NK-92 (cell line): ENCODE data around the gene EMID1.

Experiments
- DNase-seq: peaks from one replicate; lab custom pipeline; 2025; ENCODE audit not compliant: unreplicated experiment; lab: John Stamatoyannopoulos, UW

EMID1 gene

DNA sequence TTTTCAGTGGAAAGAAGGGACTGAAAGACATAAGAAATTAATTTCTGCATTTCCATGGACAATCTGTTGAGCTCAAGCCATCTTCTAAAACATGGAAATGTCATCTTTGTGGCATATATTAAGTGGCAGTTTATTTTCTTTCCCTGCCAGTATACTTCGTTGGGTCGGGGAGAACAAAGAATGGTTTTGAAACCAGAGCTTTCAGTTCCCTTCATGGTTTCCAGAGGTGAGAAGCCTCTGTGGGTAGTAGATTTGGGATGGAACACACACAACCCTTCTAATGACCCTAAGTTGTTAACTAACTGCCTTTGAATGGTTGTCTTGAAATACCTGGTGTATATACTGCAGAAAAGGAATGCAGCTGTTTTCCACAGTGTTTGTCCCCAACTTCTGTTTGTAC, 83.1 kb downstream of the EMID1 start:
- no peak for DNase-seq

DNA sequence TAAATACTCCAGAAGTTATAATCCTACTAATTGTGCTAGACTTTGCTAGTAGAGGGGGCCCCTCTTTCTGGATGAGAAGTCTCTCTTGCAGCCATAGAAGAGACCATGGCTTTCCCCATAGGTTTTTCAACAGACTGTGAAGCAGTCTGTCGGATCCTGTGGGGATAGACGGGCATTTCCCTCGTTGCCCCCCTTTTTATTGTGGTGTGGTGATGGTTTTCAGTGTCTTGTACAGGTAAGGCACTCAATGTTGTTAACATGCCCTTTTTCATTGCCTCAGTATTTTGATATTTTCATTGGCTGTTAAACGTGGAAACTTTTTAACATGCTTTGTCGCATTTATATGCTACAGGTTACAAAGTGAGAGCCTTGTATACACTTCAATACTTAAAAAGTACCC, 84.4 kb downstream of the EMID1 start:
- no peak for DNase-seq

DNA sequence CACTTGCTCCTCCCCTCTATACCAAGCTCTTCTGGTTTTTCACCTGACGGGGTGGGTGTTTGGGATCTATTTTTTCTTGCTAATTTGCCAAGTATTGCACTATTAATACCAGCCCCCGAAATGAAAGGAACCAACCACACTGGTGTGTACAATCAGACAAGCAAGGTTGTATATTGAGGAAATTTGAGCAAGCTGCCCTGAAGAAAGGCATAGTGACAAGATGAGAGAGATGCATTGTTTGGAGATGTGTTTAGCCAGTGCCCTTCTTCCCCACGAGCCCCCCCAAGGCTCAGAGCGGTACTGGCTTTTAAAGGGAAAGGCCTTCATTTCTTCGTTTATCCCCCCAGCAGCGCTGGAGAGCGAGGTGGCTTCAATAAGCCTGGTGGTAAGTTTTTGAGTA, 85.5 kb downstream of the EMID1 start:
- no peak for DNase-seq

DNA sequence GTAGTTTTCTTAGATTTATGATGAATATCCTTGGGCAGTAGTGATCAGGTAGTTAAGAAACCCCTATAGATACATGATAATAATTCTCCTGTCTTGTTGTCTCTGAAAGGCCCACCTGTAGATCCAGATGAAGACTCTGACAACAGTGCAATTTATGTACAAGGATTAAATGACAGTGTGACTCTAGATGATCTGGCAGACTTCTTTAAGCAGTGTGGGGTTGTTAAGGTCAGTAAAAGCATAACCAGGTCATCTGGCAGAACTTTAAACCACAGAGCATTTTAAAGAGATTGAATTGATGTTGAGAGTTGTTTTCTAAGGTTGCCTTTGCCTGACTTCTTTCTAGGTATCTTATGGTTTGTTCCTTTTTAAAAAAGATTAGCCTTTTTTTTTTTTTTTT, 86.7 kb downstream of the EMID1 start:
- DNase-seq, result no peak

DNA sequence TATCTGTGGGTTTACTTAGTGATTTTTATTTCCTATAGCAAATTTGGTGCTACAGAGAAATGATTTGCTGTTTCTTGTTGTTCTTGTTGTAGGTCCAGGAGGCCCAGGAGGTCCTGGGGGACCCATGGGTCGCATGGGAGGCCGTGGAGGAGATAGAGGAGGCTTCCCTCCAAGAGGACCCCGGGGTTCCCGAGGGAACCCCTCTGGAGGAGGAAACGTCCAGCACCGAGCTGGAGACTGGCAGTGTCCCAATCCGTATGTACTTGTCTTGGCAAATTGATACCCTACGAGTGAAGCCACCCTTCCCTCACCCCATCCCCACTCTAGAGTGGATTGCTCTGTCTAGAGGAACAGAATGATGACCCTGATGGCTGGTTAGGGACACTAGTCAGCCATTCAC, 92.9 kb downstream of the EMID1 start:
- DNase-seq, result no peak

DNA sequence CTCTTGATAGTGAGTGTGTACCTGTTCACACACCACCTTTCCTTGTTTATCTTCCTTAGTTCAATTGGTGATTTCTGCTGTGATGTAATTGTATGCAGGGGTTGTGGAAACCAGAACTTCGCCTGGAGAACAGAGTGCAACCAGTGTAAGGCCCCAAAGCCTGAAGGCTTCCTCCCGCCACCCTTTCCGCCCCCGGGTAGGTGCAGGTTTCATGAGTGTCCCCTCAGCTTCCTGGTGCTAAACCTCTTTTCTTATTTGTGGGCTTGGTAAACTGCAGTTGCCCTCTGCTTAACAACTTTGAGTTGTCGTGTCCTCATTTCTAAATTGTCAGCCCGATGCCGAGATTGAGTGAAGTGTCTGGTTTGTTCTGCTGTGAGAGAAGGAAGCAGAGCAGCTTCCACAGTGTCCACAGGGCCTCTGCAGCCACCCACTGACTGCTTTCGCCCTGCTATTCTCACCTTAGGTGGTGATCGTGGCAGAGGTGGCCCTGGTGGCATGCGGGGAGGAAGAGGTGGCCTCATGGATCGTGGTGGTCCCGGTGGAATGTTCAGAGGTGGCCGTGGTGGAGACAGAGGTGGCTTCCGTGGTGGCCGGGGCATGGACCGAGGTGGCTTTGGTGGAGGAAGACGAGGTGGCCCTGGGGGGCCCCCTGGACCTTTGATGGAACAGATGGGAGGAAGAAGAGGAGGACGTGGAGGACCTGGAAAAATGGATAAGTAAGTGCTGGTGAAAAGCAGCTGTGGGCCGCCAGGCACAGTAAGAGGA, 93.6 kb downstream of the EMID1 start:
- no peak for DNase-seq

DNA sequence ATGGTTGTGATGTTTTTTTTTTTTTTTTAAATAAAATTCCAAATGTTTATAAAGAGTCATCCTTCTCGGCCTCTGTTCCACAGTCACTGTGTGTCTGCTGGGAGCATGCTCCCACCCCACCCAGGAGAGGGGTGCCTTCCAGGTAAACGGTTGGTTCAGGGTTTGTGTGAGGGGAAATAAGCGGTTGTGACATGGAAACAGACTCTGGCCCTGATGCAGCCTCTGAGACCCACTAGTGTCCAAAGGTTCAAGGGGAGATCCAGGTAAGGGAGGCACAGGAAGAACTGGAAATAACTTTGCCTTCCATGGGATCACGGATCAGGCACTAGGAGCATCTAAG, 94.7 kb downstream of the EMID1 start:
- DNase-seq, result no peak

DNA sequence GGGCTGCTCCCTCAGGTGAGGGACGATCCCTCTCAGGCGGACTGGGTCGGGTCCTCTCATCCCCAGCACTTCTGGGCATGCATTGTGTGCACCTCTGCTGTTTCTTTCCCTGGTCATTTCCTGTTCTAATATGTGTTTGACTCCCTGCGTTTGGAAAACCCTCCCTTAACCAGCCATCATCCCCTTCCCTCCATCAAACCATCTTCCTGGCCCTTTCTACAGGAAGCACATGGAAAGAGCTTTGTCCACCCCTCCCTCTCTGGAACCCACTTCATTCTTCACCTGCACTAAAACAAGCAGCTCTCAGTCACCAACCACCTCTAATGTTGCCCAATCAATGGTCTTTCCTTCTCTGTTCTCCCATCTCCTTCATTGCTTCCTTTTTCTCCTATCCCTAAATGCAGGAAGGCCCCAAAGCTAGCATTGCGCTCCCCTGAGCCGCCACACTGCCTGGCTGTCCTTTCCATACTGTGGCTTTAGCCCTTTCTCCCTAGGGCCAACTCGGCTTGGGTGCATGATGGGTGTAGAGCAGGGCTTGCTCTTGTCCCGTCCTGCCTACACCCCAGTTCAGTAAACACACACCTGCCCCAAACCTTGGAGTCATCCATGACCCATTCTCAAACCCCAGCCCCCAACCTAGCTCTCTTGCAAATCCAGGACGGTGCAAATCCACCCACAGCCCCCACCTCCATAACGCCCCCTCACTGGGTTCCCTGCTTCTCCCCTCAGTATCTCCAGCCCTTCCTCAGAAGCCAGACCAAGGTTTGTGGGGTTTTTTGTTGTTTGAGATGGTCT, 95.3 kb downstream of the EMID1 start:
- no peak for DNase-seq

DNA sequence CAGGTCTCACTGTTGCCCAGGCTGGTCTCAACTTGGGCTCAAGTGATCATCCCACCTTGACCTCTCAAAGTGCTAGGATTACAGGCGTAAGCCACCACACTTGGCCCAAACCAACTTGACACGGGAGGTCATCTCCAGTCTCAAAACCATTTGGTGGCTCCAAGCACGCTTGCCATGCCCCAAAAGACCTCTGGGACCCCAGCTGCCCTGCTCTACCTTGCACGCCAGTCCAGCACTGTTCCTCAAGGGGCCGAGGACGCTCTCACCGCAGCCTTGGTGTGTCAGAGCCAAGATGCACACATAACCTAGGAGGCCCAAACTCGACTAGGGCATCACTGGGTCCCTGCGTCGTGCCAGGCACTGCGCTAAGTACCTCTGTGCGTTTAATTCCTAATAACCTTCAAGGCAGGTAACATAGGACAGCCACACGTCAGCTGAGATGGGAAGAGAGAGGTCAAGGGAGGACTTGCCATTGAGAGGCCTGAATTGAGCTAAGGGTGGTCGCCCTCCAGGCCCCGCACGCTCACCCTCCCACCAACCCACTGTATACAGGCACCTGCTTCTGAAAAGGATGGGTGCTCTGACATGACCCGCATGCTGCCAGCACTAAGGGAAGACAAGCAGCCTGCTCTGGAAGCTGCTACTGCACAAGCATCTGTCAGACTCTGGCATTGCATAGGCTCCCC, 96.2 kb downstream of the EMID1 start:
- no peak for DNase-seq

DNA sequence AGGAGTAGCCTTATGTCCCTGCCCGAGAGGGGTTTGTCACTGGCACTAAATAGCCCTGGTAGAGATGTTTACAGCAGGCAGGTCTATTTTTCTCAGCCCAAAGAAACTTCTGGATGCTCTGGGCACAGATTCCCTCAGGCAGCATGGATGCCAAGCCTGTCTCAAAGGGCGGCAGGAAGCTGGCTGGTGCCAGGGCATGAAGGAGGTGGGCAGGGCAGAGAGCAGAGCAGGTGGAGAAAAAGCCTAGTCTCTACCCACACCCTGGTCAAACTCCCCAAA, 96.6 kb downstream of the EMID1 start:
- no peak for DNase-seq

DNA sequence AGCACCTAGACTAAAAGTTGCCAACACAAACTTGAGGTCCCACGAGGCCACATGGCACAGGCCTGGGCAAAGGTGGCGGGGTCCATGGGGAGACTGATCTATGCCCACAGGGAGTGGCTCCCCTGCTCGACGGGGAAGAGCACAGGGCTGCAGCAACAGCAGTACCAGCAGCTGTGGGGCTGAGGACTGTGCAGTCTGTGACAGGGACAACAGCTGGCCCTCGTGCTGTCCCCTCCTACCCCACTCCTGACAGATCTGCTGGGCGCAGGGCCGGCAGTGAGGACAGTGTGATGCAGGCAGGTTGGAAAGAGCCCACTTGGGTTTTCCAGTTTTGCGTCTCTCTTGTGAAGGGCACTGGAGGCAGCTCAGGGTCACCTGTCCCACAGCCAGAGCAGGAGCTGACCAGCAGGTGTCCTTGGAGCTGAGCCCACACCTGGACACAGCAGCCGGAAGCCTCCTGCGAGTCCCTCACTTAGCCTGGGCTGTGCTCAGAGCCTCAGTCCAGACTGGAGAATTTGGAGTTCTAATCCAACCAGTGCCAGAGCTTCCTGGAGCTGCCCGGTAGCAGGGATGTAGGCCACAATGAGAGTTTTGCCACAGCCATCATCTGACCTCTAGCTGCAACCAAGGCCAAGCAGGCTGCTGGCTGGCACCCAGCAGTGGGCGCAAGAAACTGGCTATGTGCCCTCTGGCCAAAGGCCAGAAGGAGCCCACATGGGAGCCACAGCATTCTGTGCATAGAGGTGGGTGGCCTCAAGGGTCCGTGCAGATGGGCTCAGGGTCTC, 97.2 kb downstream of the EMID1 start:
- DNase-seq, result no peak

DNA sequence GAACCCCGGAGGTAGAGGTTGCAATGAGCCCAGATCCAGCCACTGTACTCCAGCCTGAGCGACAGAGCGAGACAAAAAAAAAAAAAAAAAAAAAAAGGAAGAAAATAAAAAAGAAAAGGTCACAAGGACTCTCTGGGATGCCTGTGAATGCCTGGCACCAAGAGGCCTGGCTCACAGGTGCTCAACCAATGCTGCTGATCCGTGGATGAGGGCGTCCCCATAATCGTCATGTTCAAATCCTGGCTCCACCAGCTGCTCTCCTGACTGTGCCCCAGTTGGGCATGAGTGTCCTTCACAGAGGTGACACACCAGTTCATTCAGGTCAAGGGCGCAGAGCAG, 100.1 kb downstream of the EMID1 start:
- no peak for DNase-seq

DNA sequence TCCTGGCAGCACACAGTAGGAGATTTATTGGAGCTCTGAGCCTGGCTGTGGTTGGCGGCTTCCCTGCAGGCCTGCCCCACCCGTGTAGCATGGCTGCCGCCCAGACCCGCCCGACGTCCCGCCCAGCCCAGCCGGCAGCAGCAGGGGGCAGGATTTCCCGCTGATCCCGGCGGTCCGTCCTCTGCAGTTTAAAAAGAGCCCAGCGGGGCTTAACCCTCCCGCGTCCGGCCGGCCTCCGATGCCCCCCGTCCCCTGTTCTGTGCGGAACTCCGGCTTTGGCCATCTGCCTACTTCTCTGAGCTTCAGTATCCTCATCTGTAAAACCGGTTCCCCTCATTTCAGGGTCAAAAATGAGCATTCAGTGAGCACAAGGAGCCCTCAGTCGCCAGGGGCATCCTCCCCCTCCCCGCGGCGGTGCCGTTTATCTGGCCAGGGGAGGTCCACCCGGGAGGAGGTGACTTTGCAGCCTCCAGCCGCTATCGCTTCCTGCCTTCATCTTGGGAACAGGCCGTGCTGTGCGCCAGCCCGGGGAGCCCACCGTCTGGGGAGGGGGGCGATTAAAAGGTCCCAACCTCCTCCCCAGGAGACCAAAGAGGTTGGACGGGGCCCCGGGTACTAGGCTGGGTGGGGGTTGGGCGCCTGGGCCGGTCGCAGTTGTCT, 100.6 kb downstream of the EMID1 start, which contains the start of gene GAS2L1:
TSS of gene GAS2L1 (plus strand) at position 476 of the 660 bp plus-strand sequence. CDS start 1,456 bp downstream, outside the sequence.
- DNase-seq, result no peak

DNA sequence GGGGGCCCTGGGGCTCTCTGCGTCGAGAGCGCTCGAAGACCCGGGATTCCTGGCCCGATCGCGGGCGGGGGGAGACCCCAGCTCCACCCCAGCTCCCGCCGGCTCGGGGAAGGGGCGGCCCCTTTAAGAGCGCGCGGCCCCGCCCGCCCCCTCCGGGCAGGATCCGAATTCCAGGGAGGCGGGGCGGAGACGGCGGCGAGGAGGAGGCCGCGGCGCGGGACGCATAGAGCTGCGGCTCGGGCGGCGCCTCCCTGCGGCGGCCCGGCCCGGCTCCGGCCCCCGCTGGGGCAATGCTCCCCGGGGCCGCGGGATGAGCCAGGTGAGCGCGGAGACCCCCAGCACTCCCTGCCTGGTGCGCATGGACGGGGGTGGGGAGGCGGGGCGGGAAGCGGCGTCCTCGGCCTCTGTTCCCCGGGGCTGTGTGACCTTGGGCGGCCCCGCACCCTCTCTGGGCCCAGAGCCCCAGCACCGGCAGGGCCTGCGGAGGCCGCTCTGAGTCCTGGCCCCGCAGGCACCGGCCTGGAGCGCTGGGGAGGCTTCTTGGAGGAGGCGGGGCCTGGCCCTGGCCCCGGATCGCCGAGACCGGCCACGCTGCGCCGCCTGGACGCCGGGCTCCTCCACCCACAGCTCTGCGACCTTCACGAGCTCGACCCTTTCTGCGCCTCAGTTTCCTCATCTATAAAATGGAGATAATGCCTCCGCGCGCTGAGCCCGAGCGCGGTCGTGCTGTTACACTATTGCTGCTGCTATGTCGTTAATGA, 101.3 kb downstream of the EMID1 start:
- DNase-seq, result no peak

DNA sequence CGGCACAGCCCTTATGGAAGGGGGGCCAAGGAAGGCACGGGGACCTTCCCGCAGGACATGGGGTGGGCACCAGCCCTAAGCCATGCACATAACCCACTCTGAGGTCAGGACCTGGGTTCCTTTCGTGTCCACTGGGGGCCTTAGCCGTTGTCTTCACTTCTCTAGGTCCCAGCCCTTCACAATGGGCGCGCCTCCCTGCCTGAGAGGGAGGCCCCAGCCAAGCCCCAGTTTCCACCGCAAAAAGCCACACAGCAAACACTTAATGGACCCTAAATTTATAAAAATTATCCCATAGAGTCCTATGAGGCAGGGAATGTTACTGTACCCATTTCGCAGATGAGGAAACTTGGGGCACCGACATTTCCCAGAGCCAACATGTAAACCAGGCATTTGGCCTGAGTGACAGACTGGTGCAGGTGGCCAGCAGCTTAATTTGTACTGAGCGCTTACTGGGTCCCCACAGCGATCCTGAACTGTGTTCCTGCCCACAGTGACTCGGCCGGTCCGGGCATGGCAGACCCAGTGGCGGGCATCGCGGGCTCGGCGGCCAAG, 102.0 kb downstream of the EMID1 start:
- DNase-seq, result no peak

DNA sequence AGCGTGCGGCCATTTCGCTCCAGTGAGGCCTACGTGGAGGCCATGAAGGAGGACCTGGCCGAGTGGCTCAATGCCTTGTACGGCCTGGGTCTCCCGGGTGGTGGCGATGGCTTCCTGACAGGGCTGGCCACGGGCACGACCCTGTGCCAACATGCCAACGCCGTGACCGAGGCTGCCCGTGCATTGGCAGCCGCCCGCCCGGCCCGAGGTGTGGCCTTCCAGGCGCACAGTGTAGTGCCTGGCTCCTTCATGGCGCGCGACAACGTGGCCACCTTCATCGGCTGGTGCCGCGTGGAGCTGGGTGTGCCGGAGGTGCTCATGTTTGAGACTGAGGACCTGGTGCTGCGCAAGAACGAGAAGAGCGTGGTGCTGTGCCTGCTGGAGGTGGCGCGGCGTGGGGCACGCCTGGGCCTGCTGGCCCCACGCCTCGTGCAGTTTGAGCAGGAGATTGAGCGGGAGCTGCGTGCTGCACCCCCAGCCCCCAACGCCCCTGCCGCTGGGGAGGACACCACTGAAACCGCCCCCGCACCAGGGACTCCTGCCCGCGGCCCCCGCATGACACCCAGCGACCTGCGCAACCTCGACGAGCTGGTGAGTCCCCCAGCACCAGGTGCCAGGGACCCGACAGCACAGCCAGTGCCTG, 102.6 kb downstream of the EMID1 start:
- DNase-seq, result no peak

DNA sequence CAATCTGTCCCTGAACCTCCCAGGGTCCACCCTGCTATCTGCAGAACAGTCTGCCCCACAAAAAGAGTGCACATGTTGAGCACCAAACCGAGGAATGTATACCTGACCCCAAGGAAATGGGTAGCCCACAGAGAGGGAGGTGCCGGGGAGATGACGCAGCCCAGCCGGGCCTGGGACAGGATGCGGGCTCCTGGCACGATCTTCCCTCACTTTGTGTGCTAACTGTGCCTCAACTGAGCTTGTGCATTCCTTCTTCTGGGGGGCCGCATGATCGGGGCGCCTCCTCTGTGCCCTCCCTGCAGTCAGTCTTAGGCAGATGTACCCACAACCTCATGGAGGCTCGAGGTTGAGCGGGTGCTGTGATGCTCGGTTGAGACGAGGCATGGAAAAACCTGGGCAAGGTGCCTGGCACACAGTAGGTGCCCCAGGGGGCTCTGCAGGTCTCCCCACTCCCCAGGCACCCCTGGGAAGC, 103.1 kb downstream of the EMID1 start:
- DNase-seq, result no peak
